ENCODE results near the gene PCED1A. TPM values are rescaled to one million over a fixed set of nuclear protein-coding genes. Genes with fewer than 3 reads are reported as not detected.

Gene PCED1A
- total RNA-seq, 2 experiments from 2014 or later, result 44.6 to 44.8 TPM

DNA sequence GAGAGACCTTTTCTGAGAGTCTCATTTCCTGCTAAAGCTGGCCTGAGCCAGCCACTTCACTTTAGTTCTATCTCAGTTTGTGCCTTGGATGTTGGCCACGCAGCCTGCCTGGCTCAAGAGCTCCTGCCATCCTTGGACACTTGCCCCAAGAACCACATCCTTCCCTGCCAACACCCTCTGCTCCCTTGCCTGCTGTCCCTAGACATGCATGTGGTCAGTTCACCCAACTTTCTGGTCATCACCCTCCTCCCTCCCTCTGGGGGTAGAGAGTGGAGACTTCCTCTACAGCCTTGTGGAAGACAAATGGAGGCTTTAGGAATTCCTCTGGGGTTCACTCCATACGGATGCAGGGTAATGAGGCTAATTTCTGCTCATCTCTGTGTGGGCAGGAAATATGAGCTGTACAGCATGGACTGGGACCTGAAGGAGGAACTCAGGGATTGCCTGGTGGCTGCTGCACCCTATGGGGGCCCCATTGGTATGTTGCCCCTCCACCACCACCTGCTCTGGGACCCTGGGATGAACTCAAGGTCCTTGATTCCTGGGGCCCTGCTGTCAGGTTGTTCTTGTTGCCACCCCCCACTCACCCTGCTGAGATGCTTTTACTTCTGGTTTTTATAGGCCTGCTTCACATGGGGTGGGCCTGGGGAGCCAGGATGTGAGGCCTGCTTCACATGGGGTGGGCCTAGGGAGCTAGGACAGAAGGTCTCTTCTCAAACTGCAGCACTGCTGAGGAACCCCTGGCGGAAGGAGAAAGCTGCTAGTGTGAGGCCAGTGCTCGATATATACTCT is 19.1 kb upstream of the PCED1A start:
- H3K36me3 Mint-ChIP-seq (ENCODE audit: low read depth), result peaks cover 12% of the 10 kb centered on the region
- no peaks in the 10 kb centered on the region for H3K9me3 Mint-ChIP-seq
- no peak overlapping the region for H3K27ac Mint-ChIP-seq
- H3K4me3 Mint-ChIP-seq, result no peak overlapping the region
- H3K27me3 Mint-ChIP-seq (ENCODE audit: low read depth), result no peaks in the 10 kb centered on the region
- H3K4me1 Mint-ChIP-seq (ENCODE audit: low read depth), result peaks cover 2% of the 10 kb centered on the region
- intact Hi-C loops (cut with micrococcal nuclease), result no loop called here
- no peak for DNase-seq
- CTCF ChIA-PET, result no interaction called here

- intact Hi-C loops (cut with micrococcal nuclease), result no loop called here
- Mint-ChIP-seq H3K4me3 (no peak overlapping the region), H3K27ac (no peak overlapping the region), H3K27me3 (ENCODE audit: low read depth) (no peaks in the 10 kb centered on the region), H3K36me3 (ENCODE audit: low read depth) (peaks cover 10% of the 10 kb centered on the region), H3K4me1 (ENCODE audit: low read depth) (peaks cover 2% of the 10 kb centered on the region), H3K9me3 (no peaks in the 10 kb centered on the region)
- DNase-seq, result no peak
- CTCF ChIA-PET, result no interaction called here
Measured at GRCh38 chr20:2858591-2858990, 18.1 kb upstream of the PCED1A start.

- peaks cover 3% of the 10 kb centered on the region for H3K36me3 Mint-ChIP-seq (ENCODE audit: low read depth)
- H3K9me3 Mint-ChIP-seq, result no peaks in the 10 kb centered on the region
- CTCF ChIA-PET, result interaction anchor here (0.6 to 1.6 kb wide), 7 partner anchors 10 to 163 kb away, joined by 3 to 4 read pairs (median 4); no protein-coding TSS in a partner anchor
- intact Hi-C loops (cut with micrococcal nuclease), result no loop called here
- no peak for DNase-seq
- peaks cover 18% of the 10 kb centered on the region for H3K4me1 Mint-ChIP-seq (ENCODE audit: low read depth)
- no peak overlapping the region for H3K4me3 Mint-ChIP-seq
- H3K27ac Mint-ChIP-seq, result no peak overlapping the region
- H3K27me3 Mint-ChIP-seq (ENCODE audit: low read depth), result no peaks in the 10 kb centered on the region
Measured at GRCh38 chr20:2851086-2851485, 10.6 kb upstream of the PCED1A start.

GRCh38 chr20:2849529-2849928 is 9.1 kb upstream of the PCED1A start:
- intact Hi-C loops (cut with micrococcal nuclease), result no loop called here
- H3K9me3 Mint-ChIP-seq, result no peaks in the 10 kb centered on the region
- CTCF ChIA-PET, result interaction anchor here (0.5 to 1.0 kb wide), 2 partner anchors 97 to 109 kb away, joined by 4 to 5 read pairs; no protein-coding TSS in a partner anchor

DNA sequence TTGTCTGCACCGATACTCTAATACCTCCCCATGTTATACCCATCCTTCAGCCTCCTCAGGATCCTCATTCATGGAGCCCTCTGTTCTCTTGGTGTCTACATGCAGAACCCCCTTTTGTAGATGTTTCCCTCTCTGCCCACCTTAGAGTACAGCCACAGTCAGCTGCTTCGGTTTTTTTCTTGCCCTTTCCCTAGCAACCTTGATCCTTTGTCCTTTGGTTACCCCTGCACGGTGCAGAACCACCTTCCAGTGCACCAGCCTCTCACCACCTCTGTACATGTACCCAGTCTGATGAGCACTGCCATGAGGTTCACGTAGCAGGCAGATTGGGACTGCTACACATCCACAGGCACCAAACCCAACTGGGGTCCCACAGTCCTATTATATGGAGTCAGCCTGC is 7.3 kb upstream of the PCED1A start:
- intact Hi-C loops (cut with micrococcal nuclease), result no loop called here
- no peaks in the 10 kb centered on the region for H3K27me3 Mint-ChIP-seq (ENCODE audit: low read depth)
- H3K4me3 Mint-ChIP-seq, result no peak overlapping the region
- H3K9me3 Mint-ChIP-seq, result no peaks in the 10 kb centered on the region
- H3K4me1 Mint-ChIP-seq (ENCODE audit: low read depth), result peaks cover 42% of the 10 kb centered on the region
- no peak overlapping the region for H3K27ac Mint-ChIP-seq
- CTCF ChIA-PET, result no interaction called here
- H3K36me3 Mint-ChIP-seq (ENCODE audit: low read depth), result peaks cover 3% of the 10 kb centered on the region
- no peak for DNase-seq

More at GRCh38 chr20:2849529-2849928, 9.1 kb upstream of the PCED1A start:
- DNase-seq, result no peak
- Mint-ChIP-seq H3K36me3 (ENCODE audit: low read depth) (peaks cover 3% of the 10 kb centered on the region), H3K27me3 (ENCODE audit: low read depth) (no peaks in the 10 kb centered on the region), H3K27ac (peak overlapping the region; percentile 18), H3K4me3 (no peak overlapping the region), H3K4me1 (ENCODE audit: low read depth) (peaks cover 27% of the 10 kb centered on the region)

DNA sequence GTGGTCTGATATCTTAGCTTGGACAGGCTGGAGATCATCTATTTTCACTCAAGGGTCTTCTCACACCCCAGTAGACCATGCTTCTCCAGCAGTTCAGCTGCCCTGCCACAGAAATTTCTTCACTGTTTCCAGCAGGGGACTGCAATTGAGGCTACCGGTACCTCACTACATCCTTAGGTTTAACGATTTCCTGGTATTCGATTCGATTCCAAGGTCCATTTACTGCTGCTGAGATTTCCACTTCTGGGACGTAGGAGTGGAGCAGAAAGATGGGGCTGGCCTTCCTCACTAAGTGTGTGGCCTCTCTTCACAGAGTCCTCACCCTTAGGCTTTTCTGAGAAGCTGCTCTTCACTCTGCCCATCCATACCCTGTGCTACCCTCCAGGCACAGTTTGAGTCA is 6.2 kb upstream of the PCED1A start:
- no peak for DNase-seq
- Mint-ChIP-seq H3K27me3 (ENCODE audit: low read depth) (no peaks in the 10 kb centered on the region), H3K36me3 (ENCODE audit: low read depth) (peaks cover 2% of the 10 kb centered on the region), H3K9me3 (no peaks in the 10 kb centered on the region), H3K4me3 (no peak overlapping the region), H3K4me1 (ENCODE audit: low read depth) (peaks cover 36% of the 10 kb centered on the region), H3K27ac (no peak overlapping the region)
- intact Hi-C loops (cut with micrococcal nuclease), result no loop called here
- CTCF ChIA-PET, result no interaction called here

- Mint-ChIP-seq H3K4me3 (no peak overlapping the region), H3K27me3 (ENCODE audit: low read depth) (no peaks in the 10 kb centered on the region), H3K9me3 (no peaks in the 10 kb centered on the region), H3K4me1 (ENCODE audit: low read depth) (peaks cover 37% of the 10 kb centered on the region), H3K27ac (peak overlapping the region; percentile 54), H3K36me3 (ENCODE audit: low read depth) (peaks cover 2% of the 10 kb centered on the region)
- CTCF ChIA-PET, result no interaction called here
- intact Hi-C loops (cut with micrococcal nuclease), result no loop called here
- DNase-seq, result no peak
Measured at GRCh38 chr20:2845607-2846006, 5.2 kb upstream of the PCED1A start.

DNA sequence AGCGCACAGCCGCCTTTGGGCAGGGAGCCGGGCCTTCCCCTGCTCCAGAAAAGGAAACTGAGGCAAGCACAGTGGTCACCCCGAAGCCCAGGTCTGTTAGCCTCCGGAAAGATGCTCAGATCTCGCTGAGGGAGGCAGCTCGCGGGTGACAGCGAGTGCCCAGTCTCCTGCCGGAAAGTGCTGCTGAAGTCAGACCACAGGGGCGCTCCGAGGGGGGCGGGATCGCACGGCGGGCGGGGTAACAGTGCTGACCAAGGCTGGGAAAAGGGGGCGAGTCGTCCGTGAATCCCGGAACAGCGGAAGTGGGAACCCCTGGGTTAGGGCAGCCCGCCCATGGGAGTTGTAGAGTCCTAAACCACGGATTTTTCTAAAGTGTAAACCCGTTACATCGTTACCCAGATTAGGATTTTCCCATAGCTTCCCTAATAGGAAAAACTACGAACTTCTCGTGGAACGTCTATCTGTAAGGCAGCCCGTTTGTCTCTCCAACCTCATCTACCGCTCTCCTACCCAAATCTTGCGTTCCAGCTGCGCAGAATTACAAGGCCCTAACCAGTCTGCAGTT is 594 bp upstream of the PCED1A start:
- CTCF ChIA-PET, result interaction anchor here (1.2 kb wide), 1 partner anchor 147 kb away, joined by 4 read pairs; no protein-coding TSS in a partner anchor
- peaks cover 41% of the 10 kb centered on the region for H3K4me1 Mint-ChIP-seq (ENCODE audit: low read depth)
- no peaks in the 10 kb centered on the region for H3K9me3 Mint-ChIP-seq

DNA sequence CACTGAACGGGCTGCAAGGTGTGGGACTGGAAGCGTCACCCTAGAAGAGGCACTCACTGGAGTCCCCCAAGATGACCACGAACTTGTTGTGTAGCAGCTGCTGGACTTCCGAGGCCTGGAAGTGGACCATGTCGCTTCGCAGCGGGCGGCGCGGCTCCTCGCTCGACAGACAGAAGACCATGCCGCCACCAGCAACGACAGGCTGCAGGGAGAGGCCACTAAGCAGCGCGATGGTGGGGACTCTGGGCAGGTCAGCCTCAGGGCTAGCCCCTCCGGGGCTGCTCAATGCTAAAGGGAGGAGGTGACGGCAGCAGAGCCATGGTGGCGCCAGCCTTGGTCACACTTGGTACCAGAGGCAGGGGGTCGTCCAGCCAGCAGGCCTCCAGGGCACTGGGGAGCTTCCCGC is 720 bp downstream of the PCED1A start:
- Mint-ChIP-seq H3K27me3 (ENCODE audit: low read depth) (no peaks in the 10 kb centered on the region), H3K4me3 (peak overlapping the region; percentile 78), H3K4me1 (ENCODE audit: low read depth) (peaks cover 32% of the 10 kb centered on the region), H3K9me3 (no peaks in the 10 kb centered on the region), H3K27ac (peak overlapping the region; percentile 42), H3K36me3 (ENCODE audit: low read depth) (peaks cover 19% of the 10 kb centered on the region)
- DNase-seq, result no peak
- intact Hi-C loops (cut with micrococcal nuclease), result loop anchor here (1.0 to 5.0 kb wide), 2 partner anchors 34 to 568 kb away; partner anchors contain the start of genes DNAAF9 and PTPRA
- CTCF ChIA-PET, result interaction anchor here (0.6 kb wide), 1 partner anchor 244 kb away, joined by 3 read pairs; no protein-coding TSS in a partner anchor

More for the DNA sequence above, 594 bp upstream of the PCED1A start:
- Mint-ChIP-seq H3K4me3 (peak overlapping the region; percentile 78), H3K36me3 (ENCODE audit: low read depth) (peaks cover 14% of the 10 kb centered on the region), H3K27ac (peak overlapping the region; percentile 67), H3K27me3 (ENCODE audit: low read depth) (no peaks in the 10 kb centered on the region)
- intact Hi-C loops (cut with micrococcal nuclease), result loop anchor here (1.0 to 5.0 kb wide), 2 partner anchors 32 to 566 kb away; partner anchors contain the start of genes DNAAF9 and PTPRA
- peak; percentile 39 for DNase-seq

DNA sequence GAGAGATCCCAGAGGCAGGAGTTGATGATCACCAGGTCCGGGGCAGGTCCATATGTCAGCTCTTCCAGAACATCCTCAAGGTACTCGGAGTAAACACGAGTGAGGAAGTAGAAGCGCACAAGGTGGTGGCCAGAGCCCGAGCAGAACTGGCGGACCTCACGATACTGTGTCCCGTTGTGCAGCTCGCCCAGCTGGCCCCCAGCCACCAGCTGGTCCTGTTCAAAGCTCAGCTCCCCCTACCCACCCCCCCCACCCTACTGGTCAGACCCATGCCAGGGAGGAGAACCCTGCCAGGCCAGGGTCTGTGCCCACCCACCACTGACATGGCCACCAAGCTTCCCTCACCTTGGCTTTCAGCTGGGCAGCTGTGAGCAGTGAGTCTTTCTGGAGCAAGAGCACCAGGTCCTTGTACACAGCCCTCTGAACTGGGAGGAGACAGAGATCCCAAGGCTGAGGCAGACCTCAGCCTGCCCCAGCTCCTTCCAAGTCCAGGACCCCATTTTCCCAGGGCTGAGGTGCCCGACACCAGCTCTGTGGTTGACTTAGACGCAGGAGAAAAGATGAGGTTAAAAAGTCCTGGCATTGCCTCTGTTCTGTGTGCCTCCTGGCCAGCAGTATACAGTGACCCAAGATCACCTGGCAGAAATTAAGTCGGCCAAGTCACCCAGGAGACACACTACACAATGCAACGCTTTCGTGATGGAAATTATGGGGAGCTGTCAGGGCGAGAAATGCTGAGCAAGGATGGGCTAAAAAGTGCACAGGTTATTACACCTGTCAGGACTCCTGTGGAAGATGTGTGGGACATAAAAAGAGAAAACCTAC is 1.4 kb downstream of the PCED1A start:
- DNase-seq, result no peak
- intact Hi-C loops (cut with micrococcal nuclease), result no loop called here
- Mint-ChIP-seq H3K27me3 (ENCODE audit: low read depth) (no peaks in the 10 kb centered on the region), H3K4me3 (peak overlapping the region; percentile 78), H3K36me3 (ENCODE audit: low read depth) (peaks cover 19% of the 10 kb centered on the region), H3K9me3 (no peaks in the 10 kb centered on the region), H3K4me1 (ENCODE audit: low read depth) (peaks cover 26% of the 10 kb centered on the region), H3K27ac (peak overlapping the region; percentile 42)
- CTCF ChIA-PET, result no interaction called here

GRCh38 chr20:2838170-2838797 is 2.2 kb downstream of the PCED1A start:
- no peak overlapping the region for H3K27ac Mint-ChIP-seq
- H3K4me1 Mint-ChIP-seq (ENCODE audit: low read depth), result peaks cover 19% of the 10 kb centered on the region
- H3K9me3 Mint-ChIP-seq, result no peaks in the 10 kb centered on the region
- intact Hi-C loops (cut with micrococcal nuclease), result no loop called here
- CTCF ChIA-PET, result interaction anchor here (0.6 to 1.0 kb wide), 2 partner anchors 34 to 172 kb away, joined by 3 read pairs; no protein-coding TSS in a partner anchor
- H3K4me3 Mint-ChIP-seq, result peak overlapping the region; percentile 44
- no peaks in the 10 kb centered on the region for H3K27me3 Mint-ChIP-seq (ENCODE audit: low read depth)
- peaks cover 20% of the 10 kb centered on the region for H3K36me3 Mint-ChIP-seq (ENCODE audit: low read depth)
- no peak for DNase-seq
